VCaP (cell line): Measurements from ENCODE around the gene IRF2BPL.

Experiments used
- H3K27ac ChIP-seq: fragments of 450-650 bp; 2 replicates; pipeline ENCODE4 v1.5.1; 2017
- CTCF ChIP-seq: fragments of 450-650 bp; conservative IDR thresholded peaks from 2 replicates; pipeline ENCODE4 v1.5.1; 2017; ENCODE audit warnings: mild to moderate bottlenecking, moderate library complexity

The IRF2BPL gene

GRCh38 chr14:76997257-76997970 is 31.1 kb downstream of the IRF2BPL start:
- H3K27ac ChIP-seq, result no peak overlapping the region
- no peak for TF ChIP-seq CTCF

GRCh38 chr14:76996563-76997146 is 31.9 kb downstream of the IRF2BPL start:
- no peak for TF ChIP-seq CTCF
- H3K27ac ChIP-seq, result no peak overlapping the region

- no peak for TF ChIP-seq CTCF
- H3K27ac ChIP-seq, result no peak overlapping the region
Observed at GRCh38 chr14:76995279-76996035, 33.1 kb downstream of the IRF2BPL start.

- TF ChIP-seq CTCF, result no peak
- peak overlapping the region; percentile 16; the same call in 1 of the 2 replicates for H3K27ac ChIP-seq
Observed at GRCh38 chr14:76993752-76994151, 34.8 kb downstream of the IRF2BPL start.

- H3K27ac ChIP-seq, result no peak overlapping the region
- TF ChIP-seq CTCF, result no peak
Observed at GRCh38 chr14:76990084-76990483, 38.4 kb downstream of the IRF2BPL start.

GRCh38 chr14:76987956-76988520 is 40.5 kb downstream of the IRF2BPL start:
- no peak for TF ChIP-seq CTCF
- H3K27ac ChIP-seq, result no peak overlapping the region

- H3K27ac ChIP-seq, result no peak overlapping the region
- TF ChIP-seq CTCF, result no peak
Observed at GRCh38 chr14:76986231-76986565, 42.3 kb downstream of the IRF2BPL start.
